ENCODE measurements around the gene SH2D3A.
"Not testable (repeated sequence)": the region's sequence is repeated elsewhere in the genome, so short reads cannot be mapped to it uniquely, and the experiment has no call there.

The SH2D3A gene

GRCh38 chr19:6762253-6762797 lies 4.9 kb downstream of the SH2D3A start:
- H3K36me3 ChIP-seq (replicated peaks); H3K27me3 ChIP-seq (ENCODE audit: low read depth); in situ Hi-C loops (cut with MboI; ENCODE audit: low sequenced_read_pairs); H3K4me3 ChIP-seq; DNase-seq (ENCODE audit: low spot score in 2 of 2); H3K4me1 ChIP-seq; H3K9me3 ChIP-seq: not testable (repeated sequence)

- Histone ChIP-seq H3K4me1 (no peaks in the 10 kb centered on the region), H3K9me3 (no peaks in the 10 kb centered on the region), H3K27me3 (ENCODE audit: low read depth) (no peaks in the 10 kb centered on the region), H3K36me3 (replicated peaks) (no peaks in the 10 kb centered on the region), H3K4me3 (no peak overlapping the region)
- in situ Hi-C loops (cut with MboI; ENCODE audit: low sequenced_read_pairs), result no loop called here
- DNase-seq (ENCODE audit: low spot score in 2 of 2), result peak in 1 of 2 experiments; percentile 44
These were observed 6.1 kb downstream of the SH2D3A start for GRCh38 chr19:6761053-6761676.

DNA sequence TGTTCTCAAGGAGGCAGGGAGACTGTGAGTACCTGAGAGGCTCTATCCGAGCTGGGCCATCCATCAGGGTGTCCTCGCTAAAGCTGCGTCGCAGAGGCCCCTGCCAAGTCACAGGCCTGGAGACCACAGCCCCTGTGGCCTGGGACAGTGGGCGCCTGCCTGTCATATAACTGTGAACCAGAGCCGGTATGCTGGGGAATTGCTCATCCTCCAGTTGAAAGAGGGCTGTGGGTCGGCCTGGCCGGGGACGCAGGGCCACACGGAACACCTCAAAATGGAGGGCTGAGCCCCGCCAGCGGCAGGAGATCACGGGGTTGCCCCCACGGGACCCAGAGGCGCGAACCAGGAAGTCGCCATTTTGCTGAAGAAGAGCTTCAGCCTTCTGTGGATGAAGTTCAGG lies 6.6 kb downstream of the SH2D3A start:
- no peaks in the 10 kb centered on the region for H3K9me3 ChIP-seq
- no peak overlapping the region for H3K4me3 ChIP-seq
- DNase-seq (ENCODE audit: low spot score in 2 of 2), result no peak
- H3K27me3 ChIP-seq (ENCODE audit: low read depth), result no peaks in the 10 kb centered on the region
- no peaks in the 10 kb centered on the region; the same call in 1 of the 2 replicates for H3K36me3 ChIP-seq (replicated peaks)
- in situ Hi-C loops (cut with MboI; ENCODE audit: low sequenced_read_pairs), result no loop called here
- no peaks in the 10 kb centered on the region for H3K4me1 ChIP-seq

DNA sequence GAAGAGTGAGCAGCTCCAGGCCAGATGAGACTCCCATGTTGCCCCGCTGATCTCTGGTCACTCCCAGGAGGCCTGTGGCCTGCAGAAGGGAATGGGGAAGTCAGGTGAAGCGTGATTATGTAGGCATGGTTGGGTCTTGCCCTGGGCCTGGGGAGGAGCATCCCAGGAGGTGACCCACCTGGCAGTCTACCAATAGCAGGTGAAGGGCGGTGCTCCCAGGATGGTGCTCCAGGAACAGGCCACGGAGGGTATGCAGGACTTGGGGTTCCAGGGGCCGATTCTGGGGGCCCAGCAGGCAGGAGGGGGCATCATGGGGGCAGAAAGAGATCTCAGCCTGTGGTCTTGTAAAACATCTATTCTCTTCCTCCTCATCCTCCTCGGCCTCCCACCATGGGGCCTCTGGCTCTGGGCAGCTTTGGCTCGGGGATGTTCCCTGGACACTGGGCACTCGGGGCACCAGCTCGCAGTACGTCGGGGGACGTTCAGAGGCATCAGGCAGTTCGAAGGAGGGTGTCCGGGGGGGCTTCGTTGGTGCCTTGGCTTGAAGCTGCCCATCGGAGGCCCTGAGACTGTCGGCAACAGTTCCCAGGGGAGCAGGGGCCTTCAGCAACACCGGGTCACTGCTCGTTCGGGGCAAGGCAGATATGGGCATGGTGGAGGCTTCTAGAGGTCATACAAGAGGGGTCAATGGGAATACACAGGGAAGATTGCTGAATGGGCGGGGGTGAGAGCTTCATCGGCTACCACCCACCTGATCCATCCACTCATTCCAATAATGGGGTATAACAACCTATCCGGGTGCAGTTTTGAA lies 12.4 kb downstream of the SH2D3A start:
- Histone ChIP-seq H3K9me3 (no peaks in the 10 kb centered on the region), H3K4me3 (no peak overlapping the region), H3K4me1 (peaks cover 9% of the 10 kb centered on the region), H3K36me3 (replicated peaks) (peaks cover 23% of the 10 kb centered on the region), H3K27me3 (ENCODE audit: low read depth) (no peaks in the 10 kb centered on the region)
- in situ Hi-C loops (cut with MboI; ENCODE audit: low sequenced_read_pairs), result no loop called here
- no peak for DNase-seq (ENCODE audit: low spot score in 2 of 2)

GRCh38 chr19:6754136-6754535 lies 13.1 kb downstream of the SH2D3A start:
- no peaks in the 10 kb centered on the region for H3K9me3 ChIP-seq
- no peak overlapping the region for H3K4me3 ChIP-seq
- in situ Hi-C loops (cut with MboI; ENCODE audit: low sequenced_read_pairs), result no loop called here
- H3K36me3 ChIP-seq (replicated peaks), result peaks cover 30% of the 10 kb centered on the region
- H3K4me1 ChIP-seq, result peaks cover 9% of the 10 kb centered on the region
- no peaks in the 10 kb centered on the region for H3K27me3 ChIP-seq (ENCODE audit: low read depth)
- DNase-seq (ENCODE audit: low spot score in 2 of 2), result no peak

- in situ Hi-C loops (cut with MboI; ENCODE audit: low sequenced_read_pairs), result no loop called here
- peak; percentile 82 to 98 for DNase-seq (ENCODE audit: low spot score in 2 of 2)
- Histone ChIP-seq H3K9me3 (no peaks in the 10 kb centered on the region), H3K4me1 (peaks cover 9% of the 10 kb centered on the region), H3K4me3 (peak overlapping the region; percentile 31), H3K27me3 (ENCODE audit: low read depth) (no peaks in the 10 kb centered on the region), H3K36me3 (replicated peaks) (peaks cover 38% of the 10 kb centered on the region)
These were observed 13.8 kb downstream of the SH2D3A start for GRCh38 chr19:6753178-6754031.

DNA sequence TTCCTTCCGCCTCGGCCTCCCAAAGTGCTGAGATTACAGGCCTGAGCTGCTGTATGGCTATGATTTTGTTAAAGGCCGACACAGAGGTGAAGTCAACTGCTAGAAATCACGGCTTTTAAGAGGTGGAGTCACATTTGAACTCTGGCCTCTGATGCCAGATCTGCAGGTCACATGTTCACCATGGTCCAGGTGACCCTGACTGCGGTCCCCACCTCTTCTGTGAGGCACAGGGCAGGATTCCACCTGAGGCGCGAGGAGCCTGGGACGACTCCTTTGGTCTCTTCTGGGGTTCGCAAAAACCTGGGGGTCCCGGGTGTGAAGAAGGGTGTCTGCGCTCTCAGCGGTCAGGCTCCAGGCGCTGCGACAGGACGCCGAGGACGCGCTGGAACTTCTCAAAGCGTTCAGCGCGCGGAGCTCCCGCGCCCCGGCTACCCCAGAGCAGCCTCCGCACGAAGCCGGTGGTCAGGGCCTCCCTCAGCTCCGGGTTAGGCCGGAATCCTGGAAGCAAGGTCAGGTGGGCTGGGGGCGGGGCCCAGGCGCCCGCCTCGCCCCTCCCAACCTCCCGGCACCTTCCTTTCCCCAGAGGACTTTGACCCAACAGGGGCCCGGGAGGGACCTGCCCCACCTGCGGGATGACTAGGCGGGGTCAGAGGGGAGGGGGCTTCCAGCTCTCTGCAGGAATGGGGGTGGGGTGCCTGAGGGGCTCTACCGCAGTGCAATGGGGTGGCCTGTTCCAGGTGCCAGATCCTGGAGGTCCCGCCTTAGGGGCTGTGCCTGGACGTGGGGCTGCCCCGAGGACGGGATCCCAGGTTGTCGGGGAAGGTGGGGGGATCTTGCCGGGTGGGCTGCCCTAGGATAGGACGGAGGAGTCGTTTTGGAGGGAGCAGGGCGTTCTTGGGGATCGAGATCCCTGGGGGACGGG lies 14.7 kb downstream of the SH2D3A start:
- no peaks in the 10 kb centered on the region for H3K27me3 ChIP-seq (ENCODE audit: low read depth)
- DNase-seq (ENCODE audit: low spot score in 2 of 2), result peak in 1 of 2 experiments; percentile 47
- peak overlapping the region; percentile 31 for H3K4me3 ChIP-seq
- in situ Hi-C loops (cut with MboI; ENCODE audit: low sequenced_read_pairs), result no loop called here
- H3K36me3 ChIP-seq (replicated peaks), result peaks cover 47% of the 10 kb centered on the region
- H3K9me3 ChIP-seq, result no peaks in the 10 kb centered on the region
- H3K4me1 ChIP-seq, result peaks cover 9% of the 10 kb centered on the region

DNA sequence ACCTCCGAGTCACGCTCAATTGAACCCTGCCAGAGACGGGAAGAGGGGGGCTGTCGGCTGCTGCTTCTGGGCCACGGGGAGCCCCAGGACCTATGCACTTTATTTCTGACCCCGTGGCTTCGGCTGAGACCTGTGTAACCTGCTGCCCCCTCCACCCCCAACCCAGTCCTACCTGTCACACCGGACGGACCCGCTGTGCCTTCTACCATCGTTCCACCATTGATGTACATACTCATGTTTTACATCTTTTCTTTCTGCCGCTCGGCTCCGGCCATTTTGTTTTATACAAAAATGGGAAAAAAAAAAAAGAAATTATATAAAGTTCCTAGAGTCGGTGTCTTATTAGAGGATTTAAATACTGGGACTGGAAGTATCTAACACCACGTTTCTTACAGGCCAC lies 16.0 kb downstream of the SH2D3A start:
- Histone ChIP-seq H3K27me3 (ENCODE audit: low read depth) (no peaks in the 10 kb centered on the region), H3K36me3 (replicated peaks) (peaks cover 60% of the 10 kb centered on the region), H3K4me3 (no peak overlapping the region), H3K9me3 (no peaks in the 10 kb centered on the region), H3K4me1 (peaks cover 9% of the 10 kb centered on the region)
- no peak for DNase-seq (ENCODE audit: low spot score in 2 of 2)
- in situ Hi-C loops (cut with MboI; ENCODE audit: low sequenced_read_pairs), result no loop called here

GRCh38 chr19:6750062-6750461 lies 17.2 kb downstream of the SH2D3A start:
- Histone ChIP-seq H3K4me1 (peaks cover 9% of the 10 kb centered on the region), H3K9me3 (no peaks in the 10 kb centered on the region), H3K36me3 (replicated peaks) (peaks cover 69% of the 10 kb centered on the region), H3K4me3 (no peak overlapping the region), H3K27me3 (ENCODE audit: low read depth) (no peaks in the 10 kb centered on the region)
- no peak for DNase-seq (ENCODE audit: low spot score in 2 of 2)
- in situ Hi-C loops (cut with MboI; ENCODE audit: low sequenced_read_pairs), result no loop called here

DNA sequence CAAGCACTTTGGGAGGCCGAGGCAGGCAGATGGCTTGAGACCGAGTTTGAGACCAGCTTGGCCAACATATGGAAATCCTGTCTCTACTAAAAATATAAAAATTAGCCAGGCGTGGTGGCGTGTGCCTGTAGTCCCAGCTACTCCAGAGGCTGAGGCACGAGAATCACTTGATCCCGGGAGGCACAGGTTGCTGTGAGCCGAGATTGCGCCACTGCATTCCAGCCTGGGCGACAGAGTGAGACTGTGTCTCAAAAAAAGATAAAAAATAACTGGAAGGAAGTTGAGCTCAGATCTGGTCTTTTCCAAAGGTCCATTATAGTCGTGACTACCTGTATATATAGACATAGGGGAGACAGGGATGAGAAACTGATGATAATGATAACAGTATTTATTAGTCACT lies 18.7 kb downstream of the SH2D3A start:
- H3K27me3 ChIP-seq (ENCODE audit: low read depth); in situ Hi-C loops (cut with MboI; ENCODE audit: low sequenced_read_pairs); DNase-seq (ENCODE audit: low spot score in 2 of 2); H3K9me3 ChIP-seq; H3K4me3 ChIP-seq: not testable (repeated sequence)
- Histone ChIP-seq H3K4me1 (peaks cover 19% of the 10 kb centered on the region), H3K36me3 (replicated peaks) (peaks cover 83% of the 10 kb centered on the region)

DNA sequence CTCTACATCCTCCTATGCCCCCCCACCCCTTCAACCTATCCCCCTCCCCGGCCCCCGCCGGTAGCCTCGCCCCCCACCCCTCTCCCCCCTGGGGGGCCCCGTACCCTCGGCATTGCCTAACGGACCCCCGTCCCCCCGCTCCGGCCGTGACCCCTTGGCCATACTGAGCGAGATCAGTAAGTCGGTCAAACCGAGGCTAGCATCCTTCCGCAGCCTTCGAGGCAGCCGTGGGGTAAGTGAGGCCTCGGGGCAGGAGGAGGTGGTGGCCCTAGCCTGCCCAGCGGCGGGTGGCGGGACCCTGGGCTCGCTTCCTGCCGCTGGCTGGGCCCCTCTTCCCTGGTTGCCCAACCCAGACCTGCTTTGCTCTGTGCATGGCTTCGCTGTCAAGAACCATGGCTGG lies 21.3 kb downstream of the SH2D3A start:
- in situ Hi-C loops (cut with MboI; ENCODE audit: low sequenced_read_pairs), result no loop called here
- no peak overlapping the region for H3K4me3 ChIP-seq
- DNase-seq (ENCODE audit: low spot score in 2 of 2), result no peak
- no peaks in the 10 kb centered on the region for H3K27me3 ChIP-seq (ENCODE audit: low read depth)
- H3K9me3 ChIP-seq, result no peaks in the 10 kb centered on the region
- peaks cover 88% of the 10 kb centered on the region for H3K36me3 ChIP-seq (replicated peaks)
- peaks cover 15% of the 10 kb centered on the region for H3K4me1 ChIP-seq

- H3K4me1 ChIP-seq, result peaks cover 15% of the 10 kb centered on the region
- peaks cover 77% of the 10 kb centered on the region for H3K36me3 ChIP-seq (replicated peaks)
- in situ Hi-C loops (cut with MboI; ENCODE audit: low sequenced_read_pairs), result no loop called here
- H3K9me3 ChIP-seq, result no peaks in the 10 kb centered on the region
- DNase-seq (ENCODE audit: low spot score in 2 of 2), result peak; percentile 11 to 62
- H3K4me3 ChIP-seq, result no peak overlapping the region
- H3K27me3 ChIP-seq (ENCODE audit: low read depth), result no peaks in the 10 kb centered on the region
These were observed 22.6 kb downstream of the SH2D3A start for GRCh38 chr19:6744381-6745301.

Data from HAP-1 (cell line).